Nephron (organoid): ENCODE measurements around the gene VIPR2.

Experiments used
- H3K27ac Mint-ChIP-seq, 3 experiments: 2 replicates each; pipeline ENCODE4 v1.8.0; 2020; ENCODE audit warnings: mixed read lengths in 3 of 3, mild to moderate bottlenecking in 2 of 3, moderate library complexity in 1 of 3
- H3K27me3 Mint-ChIP-seq: 2 replicates; pipeline ENCODE4 v1.8.0; 2021; ENCODE audit warnings: low read depth, mild to moderate bottlenecking, moderate library complexity, mixed read lengths
- H3K36me3 Mint-ChIP-seq: 2 replicates; pipeline ENCODE4 v1.8.0; 2020; ENCODE audit warnings: low read depth, mixed read lengths
- H3K4me1 Mint-ChIP-seq: 2 replicates; pipeline ENCODE4 v1.8.0; 2020; ENCODE audit warnings: mixed read lengths
- H3K4me3 Mint-ChIP-seq, 3 experiments: 2 replicates each; pipeline ENCODE4 v1.8.0; 2020; ENCODE audit warnings: mild to moderate bottlenecking in 3 of 3, mixed read lengths in 3 of 3, moderate library complexity in 2 of 3
- H3K9me3 Mint-ChIP-seq: 2 replicates; pipeline ENCODE4 v1.8.0; 2020; ENCODE audit warnings: mixed read lengths
- TF ChIP-seq, protein P1 (sequence below), 3 experiments: fragments of 200-600 bp; sonication (generic); IDR thresholded peaks; one replicate each; pipeline ENCODE4 v1.5.0; 2021; ENCODE audit warnings: antibody characterized with exemption in 3 of 3; ENCODE audit not compliant: unreplicated experiment in 3 of 3

VIPR2 gene

GRCh38 chr7:159017210-159017609 lies 127.5 kb downstream of the VIPR2 start:
- Mint-ChIP-seq H3K4me1 (peaks cover 32% of the 10 kb centered on the region), H3K9me3 (no peaks in the 10 kb centered on the region), H3K4me3 (no peak overlapping the region), H3K27ac (no peak overlapping the region), H3K36me3 (no peaks in the 10 kb centered on the region), H3K27me3 (peaks cover 17% of the 10 kb centered on the region)
- TF ChIP-seq, protein P1, sequence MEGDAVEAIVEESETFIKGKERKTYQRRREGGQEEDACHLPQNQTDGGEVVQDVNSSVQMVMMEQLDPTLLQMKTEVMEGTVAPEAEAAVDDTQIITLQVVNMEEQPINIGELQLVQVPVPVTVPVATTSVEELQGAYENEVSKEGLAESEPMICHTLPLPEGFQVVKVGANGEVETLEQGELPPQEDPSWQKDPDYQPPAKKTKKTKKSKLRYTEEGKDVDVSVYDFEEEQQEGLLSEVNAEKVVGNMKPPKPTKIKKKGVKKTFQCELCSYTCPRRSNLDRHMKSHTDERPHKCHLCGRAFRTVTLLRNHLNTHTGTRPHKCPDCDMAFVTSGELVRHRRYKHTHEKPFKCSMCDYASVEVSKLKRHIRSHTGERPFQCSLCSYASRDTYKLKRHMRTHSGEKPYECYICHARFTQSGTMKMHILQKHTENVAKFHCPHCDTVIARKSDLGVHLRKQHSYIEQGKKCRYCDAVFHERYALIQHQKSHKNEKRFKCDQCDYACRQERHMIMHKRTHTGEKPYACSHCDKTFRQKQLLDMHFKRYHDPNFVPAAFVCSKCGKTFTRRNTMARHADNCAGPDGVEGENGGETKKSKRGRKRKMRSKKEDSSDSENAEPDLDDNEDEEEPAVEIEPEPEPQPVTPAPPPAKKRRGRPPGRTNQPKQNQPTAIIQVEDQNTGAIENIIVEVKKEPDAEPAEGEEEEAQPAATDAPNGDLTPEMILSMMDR (IDR thresholded peaks at IDR 0.05; ENCODE audit: unreplicated experiment in 3 of 3): no peak

- Mint-ChIP-seq H3K36me3 (no peaks in the 10 kb centered on the region), H3K27me3 (peaks cover 17% of the 10 kb centered on the region), H3K4me1 (peaks cover 34% of the 10 kb centered on the region), H3K4me3 (no peak overlapping the region), H3K27ac (peak overlapping the region in 2 of 3 experiments; percentile 2 to 78), H3K9me3 (no peaks in the 10 kb centered on the region)
- TF ChIP-seq, protein P1 (IDR thresholded peaks at IDR 0.05; ENCODE audit: unreplicated experiment in 3 of 3): no peak
These were observed 128.1 kb downstream of the VIPR2 start for GRCh38 chr7:159016591-159016990.

DNA sequence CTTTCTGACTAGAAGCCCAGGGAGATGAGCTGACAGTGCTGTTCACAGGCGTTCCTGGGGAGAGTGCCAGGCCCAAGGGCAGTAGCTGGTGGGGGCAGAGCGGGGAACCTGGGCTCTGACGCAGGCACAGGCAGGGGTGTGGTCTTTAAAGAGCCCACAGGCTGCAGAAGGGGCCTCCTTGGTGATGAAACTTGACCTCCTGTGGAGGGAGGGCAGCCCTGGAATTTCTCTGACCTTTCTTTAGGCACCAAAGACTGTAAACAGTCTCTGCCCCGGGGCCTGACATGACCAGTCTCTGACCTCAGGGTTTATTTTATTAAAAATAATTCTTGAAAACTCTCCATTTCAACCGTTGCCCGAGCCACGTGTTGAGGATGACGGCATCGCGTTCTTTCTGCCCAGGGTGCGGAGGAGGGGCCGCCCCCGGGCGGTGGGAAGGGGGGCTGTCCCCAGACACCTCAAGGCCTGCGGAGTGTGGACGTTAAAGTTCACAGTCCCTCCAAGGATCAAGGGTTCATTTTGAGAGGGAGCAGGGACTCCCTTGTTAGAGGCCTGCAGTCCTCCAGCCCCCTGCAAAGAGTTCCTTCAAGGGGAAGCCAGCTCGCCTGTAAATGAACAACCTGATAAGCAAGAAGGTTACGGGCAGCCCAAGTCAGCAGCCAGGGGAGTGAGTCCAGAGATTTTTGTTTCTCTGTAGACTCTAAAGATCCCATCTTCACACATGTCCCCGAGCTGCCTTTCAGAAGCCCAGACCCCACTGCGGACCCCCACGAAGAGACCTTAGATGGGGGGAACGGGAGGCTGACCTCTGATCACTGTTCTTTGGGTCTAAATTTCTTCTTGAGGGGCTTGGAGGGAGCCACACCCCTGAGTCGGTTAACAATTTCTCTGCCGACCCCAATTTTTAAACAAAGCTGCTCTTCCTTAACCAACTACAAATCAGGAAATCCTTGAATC lies 128.9 kb downstream of the VIPR2 start:
- TF ChIP-seq, protein P1 (IDR thresholded peaks at IDR 0.05; ENCODE audit: unreplicated experiment in 3 of 3): no peak
- peaks cover 43% of the 10 kb centered on the region for H3K4me1 Mint-ChIP-seq
- peak overlapping the region; percentile 9 to 78 (median 50) for H3K27ac Mint-ChIP-seq
- H3K27me3 Mint-ChIP-seq: peaks cover 17% of the 10 kb centered on the region
- no peaks in the 10 kb centered on the region for H3K9me3 Mint-ChIP-seq
- no peaks in the 10 kb centered on the region for H3K36me3 Mint-ChIP-seq
- no peak overlapping the region for H3K4me3 Mint-ChIP-seq

DNA sequence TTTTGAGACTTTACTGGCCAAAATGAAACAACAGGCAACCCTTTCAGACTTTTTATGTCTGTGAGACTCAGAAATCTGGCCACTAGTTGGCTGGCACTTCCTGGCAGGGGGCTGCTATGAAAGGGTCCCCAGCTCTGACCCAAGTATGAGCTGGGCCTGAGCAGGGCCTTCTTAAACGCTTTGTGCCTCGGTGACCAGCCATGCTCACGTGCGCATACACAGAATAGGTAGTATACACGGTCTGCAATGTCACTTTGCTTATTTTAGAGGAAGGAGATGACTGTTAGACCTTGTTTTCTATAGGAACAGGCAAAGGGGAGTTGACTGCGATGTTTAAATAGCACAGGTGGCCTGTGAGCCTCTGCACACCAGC lies 129.6 kb downstream of the VIPR2 start:
- Mint-ChIP-seq H3K4me1 (peaks cover 45% of the 10 kb centered on the region), H3K27me3 (peaks cover 17% of the 10 kb centered on the region), H3K36me3 (no peaks in the 10 kb centered on the region), H3K27ac (peak overlapping the region; percentile 9 to 78 (median 50)), H3K9me3 (no peaks in the 10 kb centered on the region), H3K4me3 (no peak overlapping the region)
- TF ChIP-seq, protein P1 (IDR thresholded peaks at IDR 0.05; ENCODE audit: unreplicated experiment in 3 of 3): no peak

DNA sequence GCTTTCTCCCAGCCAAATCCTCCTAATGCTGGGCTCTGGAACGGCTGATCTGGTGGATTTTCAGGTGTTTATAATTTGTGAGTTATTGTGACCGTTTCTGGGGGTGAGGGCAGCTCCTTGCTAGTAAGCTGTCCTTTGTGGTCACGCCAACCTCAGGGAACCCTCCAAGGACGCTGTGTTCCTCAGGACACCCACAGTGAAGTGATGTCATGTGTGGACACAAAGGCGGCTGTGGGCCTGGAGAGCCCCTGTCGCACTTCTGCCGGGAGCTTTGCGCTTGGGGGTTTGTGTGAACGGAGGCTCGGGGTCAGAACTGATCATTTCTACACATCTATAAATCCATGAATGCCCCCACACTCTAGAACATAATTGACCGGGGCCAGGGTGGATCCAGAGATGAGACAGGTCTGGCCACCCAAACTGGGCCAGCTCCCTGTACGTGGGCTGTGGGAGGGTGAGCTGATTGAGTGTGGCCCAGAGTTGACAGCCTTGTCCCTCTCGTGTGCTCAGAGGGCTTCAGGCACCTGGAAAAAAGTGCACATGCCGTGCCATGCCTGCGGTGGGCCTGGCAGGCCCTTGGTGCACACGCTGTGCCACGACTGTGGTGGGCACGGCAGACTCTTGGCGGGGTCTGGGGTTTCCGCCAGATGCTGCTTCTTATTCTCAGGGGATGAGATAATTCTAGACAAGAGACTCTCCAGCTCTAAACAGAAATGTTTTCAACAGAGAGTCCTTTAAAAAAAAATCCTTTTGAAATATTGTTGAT lies 130.2 kb downstream of the VIPR2 start:
- H3K4me3 Mint-ChIP-seq: no peak overlapping the region
- H3K27me3 Mint-ChIP-seq: peaks cover 17% of the 10 kb centered on the region
- H3K9me3 Mint-ChIP-seq: no peaks in the 10 kb centered on the region
- peak overlapping the region in 1 of 3 experiments; percentile 50 for H3K27ac Mint-ChIP-seq
- peaks cover 45% of the 10 kb centered on the region for H3K4me1 Mint-ChIP-seq
- TF ChIP-seq, protein P1 (IDR thresholded peaks at IDR 0.05; ENCODE audit: unreplicated experiment in 3 of 3): no peak
- no peaks in the 10 kb centered on the region for H3K36me3 Mint-ChIP-seq
